ENCODE data around the gene BUB1. TPM values are rescaled to one million over a fixed set of nuclear protein-coding genes. Genes with fewer than 3 reads are reported as not detected.
"Not testable (repeated sequence)": the region's sequence is repeated elsewhere in the genome, so short reads cannot be mapped to it uniquely, and the experiment has no call there.

BUB1 gene
- total and polyA plus RNA-seq, 2 of the 8 experiments (the other 6 are each of a cell fraction or from before 2014, with no cell fraction given) = 48.4 to 113 TPM

DNA sequence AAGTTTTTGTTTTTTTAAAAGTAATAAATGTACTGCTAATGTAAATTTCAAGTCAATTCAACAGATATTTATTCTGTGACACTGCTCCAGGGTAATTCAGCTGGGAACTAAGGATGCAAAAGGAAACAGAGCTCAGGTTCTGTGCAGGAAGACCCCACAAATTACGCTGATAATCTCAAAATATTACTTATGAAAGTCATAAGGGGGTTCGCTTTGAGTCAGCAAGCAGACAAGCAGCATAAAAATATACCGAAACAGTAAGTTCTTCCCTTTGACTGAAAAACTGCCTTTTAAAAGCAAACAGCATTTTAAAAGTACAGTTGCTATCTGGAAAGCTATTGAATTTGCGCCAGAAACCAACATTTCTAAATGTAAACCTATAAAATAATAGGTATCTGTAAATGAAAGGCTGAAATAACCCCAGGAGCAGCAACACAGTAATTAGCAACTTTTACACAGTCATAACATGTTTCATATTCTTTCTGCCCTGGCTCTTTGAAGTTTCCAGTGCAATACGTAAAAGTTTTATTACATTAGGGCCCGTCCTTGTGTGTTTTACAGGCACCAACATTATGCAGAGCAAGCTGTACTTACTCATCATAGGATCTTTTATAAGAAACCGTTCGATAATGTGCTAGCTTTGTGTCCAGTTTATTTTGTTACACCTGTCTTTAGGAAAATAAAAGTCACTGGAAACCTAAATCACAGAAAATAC, 68.9 kb downstream of the BUB1 start:
- H3K9ac ChIP-seq (replicated peaks in 1 of 4; ENCODE audit: extremely low read depth in 1 of 4, low read depth in 3 of 4, low read length in 3 of 4); H3K9me3 ChIP-seq (ENCODE audit: insufficient read depth in 2 of 2, low read depth in 1 of 2, low read length in 1 of 2); H3K18ac ChIP-seq (ENCODE audit: extremely low read depth, low read length); H4K91ac ChIP-seq (replicated peaks; ENCODE audit: insufficient read length, low read length); H2BK15ac ChIP-seq (ENCODE audit: low read length); FAIRE-seq; POLR2A ChIA-PET (ENCODE audit: partially characterized antibody); H3K56ac ChIP-seq (replicated peaks; ENCODE audit: insufficient read length, low read depth, low read length); H2BK120ac ChIP-seq (replicated peaks; ENCODE audit: low read depth, low read length); H3K4ac ChIP-seq (replicated peaks; ENCODE audit: insufficient read length, low read depth, low read length); CTCF ChIA-PET (ENCODE audit: partially characterized antibody); H4K5ac ChIP-seq (ENCODE audit: insufficient read length, low read depth, low read length); H2BK20ac ChIP-seq (ENCODE audit: low read length); H3K14ac ChIP-seq (ENCODE audit: insufficient read length); H3K4me3 ChIP-seq (ENCODE audit: extremely low read depth in 1 of 4, insufficient read depth in 2 of 4, low read depth in 3 of 4, low read length in 4 of 4); H2AFZ ChIP-seq (ENCODE audit: low read length); H3K27me3 ChIP-seq (replicated peaks in 1 of 4; ENCODE audit: control insufficient read depth in 3 of 4, extremely low read depth in 1 of 4, insufficient read depth in 3 of 4, low read length in 3 of 4); H3K23ac ChIP-seq (ENCODE audit: insufficient read length); H3K36me3 ChIP-seq (ENCODE audit: control insufficient read depth in 2 of 4, insufficient read depth in 4 of 4, low read length in 3 of 4); DNase-seq (ENCODE audit: low read depth in 1 of 2, low spot score in 2 of 2); H3K23me2 ChIP-seq (ENCODE audit: low read depth, low read length); H4K8ac ChIP-seq (ENCODE audit: extremely low read depth, insufficient read depth, low read length); H2BK12ac ChIP-seq (ENCODE audit: low read depth, low read length); H2BK5ac ChIP-seq (ENCODE audit: low read depth, low read length); H3K79me2 ChIP-seq (ENCODE audit: control insufficient read depth in 1 of 2, insufficient read depth in 2 of 2, low read length in 2 of 2); H3K4me1 ChIP-seq (replicated peaks in 1 of 4; ENCODE audit: control insufficient read depth in 3 of 4, insufficient read depth in 4 of 4, low read length in 3 of 4); H3K27ac ChIP-seq (ENCODE audit: low read depth, low read length); H3K4me2 ChIP-seq (ENCODE audit: insufficient read depth in 1 of 2, low read depth in 2 of 2, low read length in 2 of 2); H4K20me1 ChIP-seq (replicated peaks in 1 of 2; ENCODE audit: control insufficient read depth in 1 of 2, insufficient read depth in 2 of 2, low read length in 2 of 2); H2AK5ac ChIP-seq (ENCODE audit: low read depth, low read length); H3K79me1 ChIP-seq (ENCODE audit: low read depth, low read length): not testable (repeated sequence)
- WGBS, 2 experiments (ENCODE audit: extremely low coverage in 1 of 2, insufficient coverage in 1 of 2, insufficient read length in 1 of 2, insufficient replicate concordance in 2 of 2, low coverage in 1 of 2, low lambda C conversion rate in 2 of 2, missing lambda C conversion rate in 1 of 2) = no CpG with 5 or more reads among the region's 8 CpGs

DNA sequence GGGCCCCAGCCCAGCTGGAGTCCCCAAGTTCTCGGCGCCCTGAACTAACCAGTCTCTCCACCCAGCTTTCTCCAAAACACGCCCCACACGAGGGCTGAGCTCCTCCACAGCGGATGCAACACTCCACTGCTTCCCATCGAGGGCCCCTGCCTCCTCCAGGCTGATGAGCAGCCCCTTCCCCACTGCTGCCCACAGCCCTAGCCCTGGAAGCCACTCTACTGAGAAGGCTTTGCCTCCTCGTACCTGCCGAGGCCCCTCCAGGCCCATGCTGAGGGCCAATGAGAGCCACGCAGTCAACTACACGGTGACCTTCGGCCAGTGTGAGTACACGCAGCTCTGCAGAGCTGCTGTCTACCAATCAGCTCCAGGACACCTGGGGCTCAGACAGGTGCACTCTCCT, 72.8 kb downstream of the BUB1 start:
- H4K5ac ChIP-seq (ENCODE audit: insufficient read length, low read depth, low read length); H2BK5ac ChIP-seq (ENCODE audit: low read depth, low read length); H3K56ac ChIP-seq (replicated peaks; ENCODE audit: insufficient read length, low read depth, low read length); H3K79me2 ChIP-seq (ENCODE audit: control insufficient read depth in 1 of 2, insufficient read depth in 2 of 2, low read length in 2 of 2); H3K14ac ChIP-seq (ENCODE audit: insufficient read length); H4K20me1 ChIP-seq (replicated peaks in 1 of 2; ENCODE audit: control insufficient read depth in 1 of 2, insufficient read depth in 2 of 2, low read length in 2 of 2); H2BK20ac ChIP-seq (ENCODE audit: low read length); FAIRE-seq; H3K4ac ChIP-seq (replicated peaks; ENCODE audit: insufficient read length, low read depth, low read length); H2BK120ac ChIP-seq (replicated peaks; ENCODE audit: low read depth, low read length); H3K79me1 ChIP-seq (ENCODE audit: low read depth, low read length); CTCF ChIA-PET (ENCODE audit: partially characterized antibody); H3K23ac ChIP-seq (ENCODE audit: insufficient read length); H3K4me3 ChIP-seq (ENCODE audit: extremely low read depth in 1 of 4, insufficient read depth in 2 of 4, low read depth in 3 of 4, low read length in 4 of 4); H3K36me3 ChIP-seq (ENCODE audit: control insufficient read depth in 2 of 4, insufficient read depth in 4 of 4, low read length in 3 of 4); H4K91ac ChIP-seq (replicated peaks; ENCODE audit: insufficient read length, low read length); H3K27ac ChIP-seq (ENCODE audit: low read depth, low read length); H2AFZ ChIP-seq (ENCODE audit: low read length); H3K9me3 ChIP-seq (ENCODE audit: insufficient read depth in 2 of 2, low read depth in 1 of 2, low read length in 1 of 2); H3K27me3 ChIP-seq (replicated peaks in 1 of 4; ENCODE audit: control insufficient read depth in 3 of 4, extremely low read depth in 1 of 4, insufficient read depth in 3 of 4, low read length in 3 of 4); POLR2A ChIA-PET (ENCODE audit: partially characterized antibody); H2BK12ac ChIP-seq (ENCODE audit: low read depth, low read length); H3K23me2 ChIP-seq (ENCODE audit: low read depth, low read length); DNase-seq (ENCODE audit: low read depth in 1 of 2, low spot score in 2 of 2); H3K9ac ChIP-seq (replicated peaks in 1 of 4; ENCODE audit: extremely low read depth in 1 of 4, low read depth in 3 of 4, low read length in 3 of 4); H4K8ac ChIP-seq (ENCODE audit: extremely low read depth, insufficient read depth, low read length); H3K4me2 ChIP-seq (ENCODE audit: insufficient read depth in 1 of 2, low read depth in 2 of 2, low read length in 2 of 2); H2BK15ac ChIP-seq (ENCODE audit: low read length); H3K18ac ChIP-seq (ENCODE audit: extremely low read depth, low read length); H3K4me1 ChIP-seq (replicated peaks in 1 of 4; ENCODE audit: control insufficient read depth in 3 of 4, insufficient read depth in 4 of 4, low read length in 3 of 4); H2AK5ac ChIP-seq (ENCODE audit: low read depth, low read length): not testable (repeated sequence)
- 90% methylated on average over 6 of the region's 12 CpGs; no CpG with 5 or more reads in 1 of the 2 experiments for WGBS, 2 experiments (ENCODE audit: extremely low coverage in 1 of 2, insufficient coverage in 1 of 2, insufficient read length in 1 of 2, insufficient replicate concordance in 2 of 2, low coverage in 1 of 2, low lambda C conversion rate in 2 of 2, missing lambda C conversion rate in 1 of 2)
